NAMALWA (cell line): ENCODE measurements around the gene CGGBP1.

Experiments
- DNase-seq: peaks from one replicate; pipeline ENCODE4 v3.0.0-alpha.2; 2015; ENCODE audit warnings: low spot score

Gene CGGBP1, protein sequence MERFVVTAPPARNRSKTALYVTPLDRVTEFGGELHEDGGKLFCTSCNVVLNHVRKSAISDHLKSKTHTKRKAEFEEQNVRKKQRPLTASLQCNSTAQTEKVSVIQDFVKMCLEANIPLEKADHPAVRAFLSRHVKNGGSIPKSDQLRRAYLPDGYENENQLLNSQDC

GRCh38 chr3:88058581-88059379 is at the start of gene CGGBP1, which contains the start of gene ZNF654:
CGGBP1 (minus strand) TSS chr3:88059005; CDS start chr3:88055976, 3,029 bp downstream.
ZNF654 (plus strand) TSS chr3:88059255; CDS start chr3:88059320, 65 bp downstream.
- peak; percentile 94 for DNase-seq

GRCh38 chr3:88105325-88105724 is 46.5 kb upstream of the CGGBP1 start:
- no peak for DNase-seq

- no peak for DNase-seq
Measured at GRCh38 chr3:88101142-88101541, 42.3 kb upstream of the CGGBP1 start.

DNA sequence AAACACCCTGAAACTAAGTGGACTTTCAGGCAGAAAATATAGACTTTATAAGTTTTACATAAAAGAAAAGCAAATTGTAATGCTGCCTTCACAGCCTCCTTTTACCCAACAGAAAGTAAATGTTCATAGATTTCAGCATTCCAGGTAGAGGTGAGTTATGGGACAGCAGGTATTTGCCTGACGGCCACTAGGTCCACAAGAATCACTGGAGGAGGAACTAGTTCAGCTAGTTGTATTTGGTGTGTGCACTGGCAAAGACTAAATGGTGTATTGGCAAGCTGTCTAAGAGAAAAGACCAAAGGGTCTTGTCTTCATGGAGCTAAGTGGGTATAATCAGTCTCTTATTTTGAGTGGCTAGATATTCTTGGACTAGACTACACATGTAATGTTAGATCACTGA is 34.5 kb upstream of the CGGBP1 start:
- no peak for DNase-seq

- DNase-seq: no peak
Measured at GRCh38 chr3:88092270-88092669, 33.5 kb upstream of the CGGBP1 start.

GRCh38 chr3:88090681-88091080 is 31.9 kb upstream of the CGGBP1 start:
- no peak for DNase-seq

DNA sequence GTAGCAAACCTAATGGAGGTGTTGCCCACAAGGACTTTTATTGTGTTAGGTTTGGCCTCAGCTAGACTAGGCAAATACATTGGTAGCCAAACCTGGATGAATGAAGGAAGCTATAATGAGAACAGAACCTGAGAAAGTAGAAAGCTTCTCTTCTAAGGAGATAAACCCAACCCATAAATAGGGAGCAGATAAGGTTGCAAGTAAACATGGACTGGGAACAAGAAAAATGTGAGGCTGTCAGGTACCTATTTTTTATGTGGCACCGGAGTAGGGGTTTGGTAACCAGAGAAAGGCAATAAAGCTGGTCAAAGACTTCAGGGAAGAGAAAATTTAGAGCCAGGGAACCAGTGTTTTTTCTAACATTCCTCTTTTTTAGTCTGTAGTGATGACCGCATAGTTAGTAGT is 25.3 kb upstream of the CGGBP1 start:
- DNase-seq: no peak

DNA sequence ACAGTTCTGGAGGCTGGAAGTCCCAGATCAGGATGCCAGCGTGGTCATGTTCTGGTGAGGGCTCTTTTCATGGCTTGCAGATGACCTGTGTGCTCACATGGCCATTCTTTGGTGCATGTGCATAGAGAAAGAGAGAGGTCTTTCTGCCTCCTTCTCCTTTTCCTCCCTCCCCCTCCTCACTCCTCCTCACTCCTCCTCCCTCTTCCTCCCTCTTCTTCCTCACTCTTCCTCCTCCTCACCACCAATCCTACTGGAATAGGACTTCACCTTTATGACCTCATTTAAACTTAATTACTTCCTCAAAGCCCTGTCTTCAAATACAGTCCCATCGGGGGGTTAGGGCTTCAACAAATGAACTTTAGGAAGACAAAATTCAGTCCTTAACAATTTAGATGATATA is 24.0 kb upstream of the CGGBP1 start:
- no peak for DNase-seq

GRCh38 chr3:88078932-88079331 is 20.1 kb upstream of the CGGBP1 start:
- DNase-seq: no peak

- no peak for DNase-seq
Measured at GRCh38 chr3:88076712-88077111, 17.9 kb upstream of the CGGBP1 start.

GRCh38 chr3:88075497-88075896 is 16.7 kb upstream of the CGGBP1 start:
- no peak for DNase-seq

DNA sequence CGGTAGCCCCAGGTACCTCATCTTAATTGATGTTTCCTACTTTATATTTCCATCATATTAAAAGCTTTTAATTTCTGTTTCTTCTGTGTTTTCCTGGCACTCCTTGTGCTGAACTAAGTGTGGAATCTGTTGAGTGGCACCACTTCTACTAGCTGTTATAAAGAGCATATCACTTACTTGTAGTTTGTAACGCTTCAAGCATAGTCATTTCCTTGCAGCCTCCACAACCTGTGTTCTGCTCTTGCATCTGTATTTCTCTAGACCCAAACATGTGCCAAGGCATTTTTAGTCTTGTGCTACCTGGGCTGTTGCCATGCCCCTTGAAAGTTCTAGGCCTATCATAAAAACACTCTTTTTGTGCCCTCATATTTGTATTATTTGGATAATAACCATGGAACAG is 16.3 kb upstream of the CGGBP1 start:
- DNase-seq: no peak

GRCh38 chr3:88061746-88062145 is 2.9 kb upstream of the CGGBP1 start:
- no peak for DNase-seq

GRCh38 chr3:88059380-88060170 is 770 bp upstream of the CGGBP1 start:
- peak; percentile 13 for DNase-seq

- no peak for DNase-seq
Measured at GRCh38 chr3:88058306-88058580, 562 bp downstream of the CGGBP1 start.

- peak; percentile 14 for DNase-seq
Measured at GRCh38 chr3:88057630-88058305, 1.0 kb downstream of the CGGBP1 start.

DNA sequence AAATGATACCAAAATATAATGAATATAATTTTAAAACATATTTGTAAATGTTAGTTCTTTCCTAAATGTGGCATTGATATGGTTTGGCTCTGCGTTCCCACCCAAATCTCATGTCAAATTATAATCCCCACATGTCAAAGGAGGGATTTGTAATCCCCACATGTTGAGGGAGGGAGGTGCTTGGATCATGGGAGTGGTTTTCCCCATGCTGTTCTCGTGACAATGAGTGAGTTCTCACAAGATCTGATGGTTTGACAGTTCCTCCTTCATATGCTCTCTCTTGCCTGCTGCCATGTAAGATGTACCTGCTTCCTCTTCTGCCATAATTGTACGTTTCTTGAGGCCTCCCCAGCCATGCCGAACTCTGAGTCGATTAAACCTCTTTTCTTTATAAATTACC is 12.0 kb downstream of the CGGBP1 start:
- no peak for DNase-seq

- DNase-seq: no peak
Measured at GRCh38 chr3:88044411-88044810, 14.4 kb downstream of the CGGBP1 start.

DNA sequence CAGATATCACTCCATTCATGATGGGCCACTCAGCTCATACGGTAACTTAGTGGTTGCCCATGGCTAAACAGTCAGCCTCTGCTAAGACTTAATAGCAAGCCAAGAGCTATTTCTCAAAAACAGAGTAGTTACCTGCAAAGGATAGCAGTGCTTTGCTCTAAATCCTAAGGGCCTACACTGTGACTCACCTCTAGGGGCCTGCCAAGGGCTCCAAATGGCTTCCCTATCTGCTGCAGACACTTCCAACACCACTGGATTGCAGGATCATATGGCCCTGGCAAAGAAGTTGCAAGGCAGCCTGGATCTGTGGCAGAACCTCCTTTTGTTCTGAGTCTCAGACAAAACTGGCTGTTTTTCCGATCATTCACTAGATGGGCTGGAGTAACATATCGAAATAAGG is 17.8 kb downstream of the CGGBP1 start:
- DNase-seq: no peak

DNA sequence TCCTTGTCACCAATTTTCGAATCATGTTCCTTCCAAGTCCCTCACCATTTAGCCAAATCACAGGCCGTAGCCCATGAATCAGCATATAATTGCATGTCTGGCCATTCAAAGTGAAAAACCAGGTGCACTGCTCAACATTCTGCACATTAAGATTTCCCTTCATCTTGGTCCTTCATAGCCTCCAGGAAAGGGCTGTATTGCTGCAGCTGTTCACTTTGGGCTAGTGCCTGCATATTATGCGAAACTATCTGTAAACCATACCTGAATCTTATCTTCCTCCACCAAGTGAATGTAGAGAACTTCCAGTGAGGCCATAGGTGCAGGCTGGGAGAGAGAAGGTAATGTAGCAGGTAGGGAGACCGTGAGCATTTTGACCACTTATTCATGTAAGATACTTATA is 18.3 kb downstream of the CGGBP1 start:
- DNase-seq: no peak

DNA sequence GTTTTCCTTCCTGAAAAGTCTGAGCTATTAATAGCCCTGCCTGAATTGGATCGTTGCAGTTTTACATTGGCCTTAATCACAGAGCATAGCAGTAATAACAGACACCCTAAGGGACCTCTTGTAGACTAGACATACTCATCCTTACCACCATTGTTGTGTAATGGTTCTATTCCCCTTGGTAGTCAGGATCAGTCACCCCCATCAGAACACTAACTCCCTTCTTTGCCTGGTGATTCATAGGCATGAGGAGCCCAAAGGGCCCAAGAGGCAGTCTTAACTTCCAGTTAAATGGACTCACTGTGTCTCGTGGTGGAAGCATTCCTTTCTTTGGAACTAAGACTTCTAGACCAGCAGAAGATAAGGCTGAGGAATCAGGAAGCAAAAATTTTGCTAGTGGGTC is 20.2 kb downstream of the CGGBP1 start:
- no peak for DNase-seq

- no peak for DNase-seq
Measured at GRCh38 chr3:88036221-88036620, 22.6 kb downstream of the CGGBP1 start.
